Fibroblast of gingiva (primary cell): Measurements from ENCODE around the gene MSS51.
A peak's percentile ranks its signal among the peaks of the same experiment; 100 is the strongest.
"Not testable (repeated sequence)": the region's sequence is repeated elsewhere in the genome, so short reads cannot be mapped to it uniquely, and the experiment has no call there.

Source experiments
- DNase-seq: peaks from one replicate; pipeline ENCODE4 v3.0.0-alpha.2; 2011; ENCODE audit warnings: low read depth

MSS51 gene

DNA sequence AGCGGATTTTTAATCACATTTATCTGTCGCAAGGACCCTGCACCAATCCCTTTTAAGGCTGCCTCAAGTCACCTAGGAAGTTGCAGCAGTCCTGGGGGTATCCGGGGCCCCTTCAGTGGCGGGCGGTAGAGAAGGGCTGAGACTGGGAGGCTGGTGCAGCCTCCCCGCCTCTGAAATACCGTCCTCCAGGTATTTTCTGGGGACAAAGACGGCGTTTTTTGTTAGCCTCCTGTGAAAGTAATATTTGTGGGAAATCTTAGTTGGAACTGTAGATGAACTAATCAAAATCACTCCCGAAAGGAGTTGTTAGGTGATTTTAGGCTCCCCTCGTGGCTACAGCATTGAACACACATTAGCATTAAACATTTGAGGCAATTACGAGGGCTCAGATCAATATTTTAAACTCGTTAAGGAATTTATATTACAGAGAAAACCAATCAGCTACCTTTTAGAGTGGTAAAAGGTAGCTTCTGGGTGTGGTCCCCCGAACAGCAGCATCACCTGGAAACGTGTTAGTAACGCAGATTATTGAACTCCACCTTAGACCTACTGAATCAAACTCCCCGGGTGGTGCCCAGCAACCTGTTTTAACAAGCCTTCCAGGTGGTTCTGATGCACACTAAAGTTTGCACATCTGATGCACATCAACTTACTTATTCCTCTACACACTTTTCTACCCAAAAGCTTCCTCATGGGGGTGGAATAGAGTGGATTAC is 19.0 kb downstream of the MSS51 start:
- DNase-seq: no peak

DNA sequence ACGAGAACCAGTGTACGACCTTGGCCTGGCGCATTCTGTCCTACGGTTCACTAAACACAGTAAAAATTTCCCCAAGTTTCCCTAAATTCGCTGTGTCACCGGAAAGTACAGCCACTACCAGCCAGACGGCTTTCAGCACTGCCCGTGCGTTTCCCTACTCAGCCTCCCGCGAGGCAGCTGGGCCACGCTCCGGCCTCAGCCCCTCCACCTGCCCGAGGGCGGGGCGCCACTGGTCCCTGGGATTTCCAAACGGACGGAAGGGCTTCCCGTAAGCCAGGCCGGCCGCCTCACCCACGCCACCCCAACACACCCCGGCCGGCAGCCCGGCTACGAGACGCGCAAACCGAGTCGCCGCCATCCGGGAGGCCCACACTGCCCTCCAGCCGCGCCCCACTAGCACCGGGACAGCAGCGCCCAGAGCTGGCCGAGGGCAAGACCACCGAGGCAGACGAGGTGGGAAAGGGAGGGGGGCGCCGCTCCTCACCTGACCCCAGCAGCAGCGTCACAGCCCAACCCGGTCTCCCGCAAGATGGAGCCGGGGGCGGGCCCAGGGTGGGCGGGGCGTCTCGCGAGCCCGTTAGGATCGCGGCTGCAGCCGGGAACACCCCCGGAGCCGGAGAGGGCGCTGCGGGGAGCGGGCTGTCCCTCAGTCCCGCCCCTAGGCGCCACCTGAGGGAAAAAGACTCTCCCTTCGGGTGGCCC is 19.7 kb downstream of the MSS51 start, which contains the start of gene ANXA7:
ANXA7 (minus strand) TSS at position 531 of the 702 bp plus-strand sequence. CDS start 13,202 bp downstream, outside the sequence.
- peak; percentile 80 for DNase-seq

DNA sequence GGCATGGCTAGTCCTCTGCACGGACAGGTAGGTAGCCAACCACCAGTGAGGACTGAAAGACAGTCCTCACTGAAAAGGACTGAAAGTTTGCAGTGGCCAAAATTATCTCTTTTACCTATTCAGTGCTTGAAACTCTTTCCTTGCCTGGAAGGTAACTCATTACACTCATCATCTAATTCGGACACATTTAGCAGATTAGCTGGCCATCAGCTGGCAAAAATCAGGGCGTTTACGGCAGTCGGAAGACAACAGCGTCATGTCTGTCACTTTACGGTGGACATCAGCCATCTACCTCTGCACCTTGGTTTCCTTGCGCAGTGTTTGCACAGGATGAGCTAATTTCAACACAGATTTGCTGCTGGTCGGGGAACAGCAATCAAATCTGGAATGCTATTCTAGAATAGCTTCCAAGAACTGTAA is 20.2 kb downstream of the MSS51 start:
- DNase-seq: peak; percentile 67

DNA sequence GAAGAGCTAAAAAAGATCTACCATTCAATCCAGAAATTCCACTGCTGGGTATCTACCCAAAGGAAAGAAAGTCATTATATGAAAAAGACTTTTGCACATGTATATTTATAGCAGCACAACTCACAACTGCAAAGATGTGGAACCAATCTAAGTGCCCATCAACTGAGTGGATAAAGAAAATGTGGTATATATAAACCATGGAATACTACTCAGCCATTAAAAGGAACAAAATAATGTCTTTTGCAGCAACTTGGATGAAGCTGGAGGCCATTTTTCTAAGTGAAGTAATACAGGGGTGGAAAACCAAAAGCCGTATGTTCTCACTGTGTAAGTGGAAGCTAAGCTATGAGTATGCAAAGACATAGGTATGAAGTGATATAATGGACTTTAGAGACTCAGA is 22.5 kb downstream of the MSS51 start:
- DNase-seq: no peak

DNA sequence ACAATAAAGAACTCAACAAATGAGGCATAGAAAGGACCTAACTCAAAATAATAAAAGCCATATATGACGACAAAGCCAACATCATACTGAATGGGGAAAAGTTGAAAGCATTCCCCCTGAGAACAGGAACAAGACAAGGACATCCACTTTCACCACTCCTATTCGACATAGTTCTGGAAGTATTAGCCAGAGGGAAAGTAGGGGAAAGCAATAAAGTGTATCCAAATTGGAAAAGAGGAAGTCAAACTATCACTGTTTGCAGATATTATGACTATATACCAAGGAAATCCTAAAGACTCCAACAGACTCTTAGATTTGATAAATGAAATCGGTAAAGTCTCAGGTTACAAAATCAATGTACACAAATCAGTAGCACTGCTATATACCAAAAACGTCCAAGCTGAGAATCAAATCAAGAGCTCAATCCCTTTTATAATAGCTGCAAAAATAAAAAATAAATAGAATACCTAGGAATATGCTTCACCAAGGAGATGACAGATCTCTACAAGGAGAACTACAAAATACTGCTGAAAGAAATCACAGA is 24.3 kb downstream of the MSS51 start:
- no peak for DNase-seq

DNA sequence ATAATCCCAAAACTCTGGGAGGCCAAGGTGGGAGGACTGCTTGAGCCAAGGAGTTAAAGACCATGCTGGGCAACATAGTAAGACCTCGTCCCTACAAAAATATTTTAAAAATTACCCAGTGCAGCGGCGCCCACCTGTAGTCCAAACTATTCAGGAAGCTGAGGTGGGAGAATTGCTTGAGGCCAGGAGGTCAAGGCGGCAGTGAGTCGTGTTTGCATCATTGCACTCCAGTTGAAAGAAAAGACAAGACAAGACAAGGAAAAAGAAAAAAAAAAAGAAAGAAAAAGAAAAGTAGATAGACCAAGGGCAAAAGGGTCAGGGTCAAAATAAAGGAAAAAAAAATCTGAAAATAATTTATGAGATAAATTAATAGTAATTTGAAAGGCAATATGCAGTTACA is 25.3 kb downstream of the MSS51 start:
- DNase-seq: no peak

DNA sequence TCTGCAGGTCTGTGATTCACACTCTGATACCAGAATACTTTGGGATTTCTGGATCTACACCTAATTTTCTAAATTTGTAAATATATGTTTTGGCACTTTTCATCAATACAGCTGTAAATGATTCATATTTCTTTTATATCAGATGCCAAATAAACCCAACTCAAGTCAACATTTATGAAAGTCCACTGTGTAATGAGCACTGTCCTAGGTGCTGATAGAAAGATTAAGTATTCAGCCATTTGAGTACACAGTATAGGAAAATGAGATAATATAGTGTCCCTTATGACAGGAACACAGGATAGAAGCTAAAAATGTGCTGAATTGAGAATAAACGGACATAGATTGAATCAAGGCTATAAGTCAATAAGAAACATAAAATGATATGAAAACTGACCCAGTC is 25.9 kb downstream of the MSS51 start:
- DNase-seq: no peak

DNA sequence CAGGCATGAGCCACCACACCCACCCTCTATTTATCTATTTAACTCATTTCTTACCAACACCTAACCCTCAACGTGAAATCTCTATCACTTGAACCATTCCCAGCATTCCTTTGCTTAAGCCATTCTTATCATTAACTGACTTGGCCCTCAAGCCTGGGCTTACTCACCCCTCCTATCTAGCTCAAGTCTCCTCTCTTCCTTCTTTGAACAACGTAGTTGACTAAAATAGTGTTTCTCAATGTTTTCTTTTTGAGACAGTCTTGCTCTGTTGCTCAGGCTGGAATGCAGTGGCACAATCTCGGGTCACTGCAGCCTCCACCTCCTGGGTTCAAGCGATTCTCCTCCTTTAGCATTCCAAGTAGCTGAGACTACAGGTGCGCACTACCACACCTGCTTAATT is 26.5 kb downstream of the MSS51 start:
- no peak for DNase-seq

DNA sequence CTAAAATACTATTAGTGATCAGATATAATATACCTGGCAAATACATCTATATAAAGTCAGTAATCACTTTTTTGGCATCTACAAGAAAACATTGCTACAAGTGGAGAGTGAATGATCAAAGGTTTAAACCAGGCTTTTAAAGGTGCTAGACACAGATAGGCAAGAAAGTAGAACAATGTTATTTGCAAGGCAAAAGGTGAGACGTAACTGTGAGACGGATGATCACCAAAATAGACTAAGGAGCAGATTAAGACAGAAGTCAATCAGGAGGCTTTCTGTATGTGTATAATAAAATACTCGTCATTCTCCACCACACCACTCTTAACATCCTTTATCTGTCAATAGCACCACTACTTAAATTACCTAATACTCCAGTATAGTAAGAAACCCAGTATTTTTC is 27.8 kb downstream of the MSS51 start:
- DNase-seq: no peak

DNA sequence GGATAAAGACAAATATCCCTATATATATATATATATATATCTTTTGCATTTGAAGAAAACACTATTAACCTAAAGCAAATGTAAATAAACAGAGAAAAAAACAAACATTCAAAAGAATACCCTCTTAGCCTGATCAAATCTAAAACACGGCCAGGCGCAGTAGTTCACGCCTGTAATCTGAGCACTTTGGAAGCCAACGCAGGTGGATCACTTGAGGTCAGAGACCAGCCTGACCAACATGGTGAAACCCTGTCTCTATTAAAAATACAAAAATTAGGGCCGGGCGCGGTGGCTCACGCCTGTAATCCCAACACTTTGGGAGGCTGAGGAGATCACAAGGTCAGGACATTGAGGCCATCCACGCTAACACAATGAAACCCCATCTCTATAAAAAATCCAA is 28.7 kb downstream of the MSS51 start:
- DNase-seq: no peak

DNA sequence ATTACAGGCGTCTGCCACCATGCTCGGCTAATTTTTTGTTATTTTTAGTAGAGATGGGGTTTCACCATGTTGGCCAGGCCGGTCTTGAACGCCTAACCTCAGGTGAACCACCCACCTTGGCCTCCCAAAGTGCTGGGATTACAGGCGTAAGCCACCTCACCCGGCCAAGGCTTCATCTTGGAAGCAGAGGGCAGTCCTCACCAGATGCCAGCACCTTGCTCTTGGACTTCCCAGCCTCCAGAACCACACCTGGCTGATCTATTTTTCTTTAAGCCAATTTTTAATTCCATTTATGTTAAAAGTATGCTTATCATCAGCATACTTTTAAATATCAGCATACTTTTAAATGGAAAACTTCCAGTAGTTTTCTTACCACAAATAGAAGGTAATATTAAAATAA is 31.7 kb downstream of the MSS51 start:
- no peak for DNase-seq

DNA sequence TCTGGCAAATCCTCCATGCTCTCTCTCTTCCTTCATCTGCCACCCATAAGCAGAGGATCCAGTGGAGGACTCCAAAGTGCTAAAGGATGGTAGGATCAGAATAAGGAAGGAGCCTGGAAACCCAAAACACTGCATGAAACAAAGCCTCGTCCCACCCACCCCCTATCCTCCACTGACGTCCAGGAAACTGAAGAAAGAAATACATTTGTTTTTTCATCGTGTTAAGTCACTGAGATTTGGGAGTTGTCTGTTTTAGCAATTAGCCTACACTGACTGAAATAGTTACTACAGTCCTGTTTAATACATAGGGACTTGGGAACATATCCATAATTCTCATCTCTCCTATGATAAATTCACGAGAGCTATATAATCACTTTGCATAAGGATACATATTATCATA is 34.3 kb downstream of the MSS51 start:
- DNase-seq: no peak

DNA sequence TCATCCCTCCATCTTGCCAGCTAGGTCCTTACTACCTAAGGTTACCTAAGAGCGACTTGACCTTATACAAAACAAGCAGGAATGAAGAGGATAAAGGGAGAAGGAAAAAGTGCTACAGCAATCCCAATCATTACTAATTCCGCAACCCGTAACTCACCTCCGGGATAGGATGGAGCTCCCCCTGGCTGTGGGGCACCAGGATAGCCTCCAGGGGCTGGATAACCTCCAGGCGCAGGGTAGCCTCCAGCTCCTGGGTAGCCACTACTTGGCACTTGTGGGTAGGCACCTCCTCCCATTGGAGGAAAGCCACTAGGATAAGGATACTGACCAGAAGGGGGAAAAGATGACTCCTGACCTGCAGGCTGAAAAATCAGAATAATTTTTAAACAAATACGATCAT is 35.3 kb downstream of the MSS51 start:
- no peak for DNase-seq

DNA sequence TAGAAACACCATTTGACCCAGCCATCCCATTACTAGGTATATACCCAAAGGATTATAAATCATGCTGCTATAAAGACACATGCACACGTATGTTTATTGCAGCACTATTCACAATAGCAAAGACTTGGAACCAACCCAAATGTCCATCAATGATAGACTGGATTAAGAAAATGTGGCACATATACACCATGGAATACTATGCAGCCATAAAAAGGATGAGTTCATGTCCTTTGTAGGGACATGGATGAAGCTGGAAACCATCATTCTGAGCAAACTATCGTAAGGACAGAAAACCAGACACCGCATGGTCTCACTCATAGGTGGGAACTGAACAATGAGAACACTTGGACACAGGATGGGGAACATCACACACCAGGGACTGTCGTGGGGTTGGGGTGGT is 39.0 kb downstream of the MSS51 start:
- DNase-seq: not testable (repeated sequence)

DNA sequence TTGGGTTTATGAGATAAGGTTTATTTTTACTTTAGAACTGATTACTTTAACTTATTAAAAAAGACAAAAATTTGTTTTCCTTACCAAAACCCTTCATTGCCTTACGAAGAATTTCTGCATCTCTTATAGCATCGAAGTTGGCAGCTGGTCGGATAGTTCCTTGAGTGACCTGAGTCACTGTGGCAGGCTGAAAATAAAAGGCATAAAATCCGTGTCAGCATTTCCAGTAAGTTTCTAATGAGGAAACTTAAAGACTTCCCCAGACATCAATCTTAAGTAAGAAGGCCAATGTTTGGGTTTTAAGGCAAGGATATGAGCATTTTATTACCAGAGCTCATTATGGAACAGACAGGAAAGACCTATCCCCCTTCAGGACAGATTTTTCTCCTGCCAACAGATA is 45.1 kb downstream of the MSS51 start:
- DNase-seq: no peak

DNA sequence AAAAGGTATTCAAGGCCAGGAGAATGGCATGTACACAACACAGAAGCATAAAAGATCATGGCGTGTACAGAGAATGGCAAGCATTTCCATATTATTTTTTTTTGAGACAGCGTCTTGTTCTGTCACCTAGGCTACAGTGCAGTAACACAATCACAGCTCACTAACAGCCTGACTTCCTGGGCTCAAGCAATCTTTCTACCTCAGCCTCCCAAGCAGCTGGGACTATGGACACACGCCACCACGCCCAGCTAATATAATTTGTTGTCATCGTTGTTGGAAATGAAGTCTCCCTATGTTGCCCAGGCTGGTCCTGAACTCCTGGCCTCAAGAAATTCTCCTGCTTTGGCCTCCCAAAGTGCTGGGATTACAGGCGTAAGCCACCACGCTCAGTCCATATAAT is 46.8 kb downstream of the MSS51 start:
- no peak for DNase-seq

DNA sequence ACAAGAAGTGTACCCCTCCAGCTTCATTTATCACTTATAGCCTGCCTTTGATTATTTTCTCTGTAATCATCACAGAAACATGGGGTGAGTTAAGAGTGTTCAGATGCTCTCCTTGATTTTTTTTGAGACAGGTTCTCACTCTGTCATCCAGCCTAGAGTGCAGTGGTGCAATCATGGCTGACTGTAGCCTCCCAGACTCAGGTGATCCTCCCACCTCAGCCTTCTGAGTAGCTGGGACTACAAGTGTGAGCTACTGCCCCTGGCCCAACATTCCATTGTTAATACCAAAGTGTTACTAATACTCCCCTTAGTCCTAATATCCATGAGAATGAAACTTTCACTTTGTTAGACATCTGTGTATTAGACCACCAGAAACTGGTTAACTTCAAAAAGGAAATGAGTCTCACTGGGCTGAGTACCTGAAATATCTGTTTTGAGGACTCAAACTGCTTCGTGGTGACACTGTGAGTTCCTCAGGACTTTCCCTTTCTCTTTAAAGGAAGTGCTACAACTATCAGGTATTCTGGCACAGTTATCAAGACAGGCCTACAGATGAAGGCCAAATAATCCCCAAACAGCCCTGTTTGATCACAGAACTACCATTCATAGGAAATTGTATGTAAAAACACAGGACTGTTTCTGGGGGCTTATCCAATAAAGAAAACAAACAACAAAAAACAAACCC is 54.2 kb downstream of the MSS51 start:
- DNase-seq: no peak

DNA sequence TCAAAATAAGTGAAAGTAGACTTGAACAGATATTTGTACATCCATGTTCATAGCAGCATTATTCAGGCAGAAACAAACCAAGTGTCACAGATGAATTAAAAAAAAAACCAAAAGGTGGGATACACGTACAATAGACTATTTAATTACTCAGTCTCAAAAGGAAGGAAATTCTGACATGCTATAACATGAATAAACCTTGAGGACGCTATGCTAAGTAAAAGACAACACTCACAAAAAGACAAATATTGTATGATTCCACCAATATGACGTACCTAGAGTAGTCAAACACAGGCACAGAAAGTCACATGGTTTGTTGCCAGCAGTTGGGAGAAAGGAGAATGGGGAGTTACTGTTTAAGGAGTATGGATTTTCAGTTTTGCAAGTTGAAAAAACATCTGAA is 56.7 kb downstream of the MSS51 start:
- no peak for DNase-seq
